Karpas-422 (cell line): ENCODE results near the gene RPS19BP1. TPM values are rescaled to one million over a fixed set of nuclear protein-coding genes. Genes with fewer than 3 reads are reported as not detected.

Source experiments
- DNase-seq: peaks from one replicate; pipeline ENCODE4 v3.0.0-alpha.2; 2015
- H2AFZ ChIP-seq: fragments of 200-600 bp; sonication (generic); 2 replicates; pipeline ENCODE4 v1.6.1; 2014; ENCODE audit warnings: antibody characterized with exemption, low read length, mixed read lengths
- H3K27ac ChIP-seq: fragments of 200-600 bp; sonication (generic); 2 replicates; pipeline ENCODE4 v1.5.1; 2014; ENCODE audit warnings: mild to moderate bottlenecking, low read length, moderate library complexity
- H3K27me3 ChIP-seq: fragments of 200-600 bp; sonication (generic); 2 replicates; pipeline ENCODE4 v1.6.1; 2014; ENCODE audit warnings: low read length, mixed read lengths
- H3K36me3 ChIP-seq: fragments of 200-600 bp; sonication (generic); 2 replicates; pipeline ENCODE4 v1.6.1; 2014; ENCODE audit warnings: low read length, mixed read lengths; ENCODE audit not compliant: insufficient read depth
- H3K4me1 ChIP-seq: fragments of 200-600 bp; sonication (generic); 2 replicates; pipeline ENCODE4 v1.6.1; 2014; ENCODE audit warnings: mild to moderate bottlenecking, low read length, mixed read lengths
- H3K4me2 ChIP-seq: fragments of 200-600 bp; sonication (generic); 2 replicates; pipeline ENCODE4 v1.6.1; 2014; ENCODE audit warnings: low read length, low read depth, mild to moderate bottlenecking; ENCODE audit not compliant: poor library complexity, severe bottlenecking
- H3K4me3 ChIP-seq: fragments of 200-600 bp; sonication (generic); 2 replicates; pipeline ENCODE4 v1.5.1; 2014; ENCODE audit warnings: mild to moderate bottlenecking, antibody characterized with exemption, low read length, mixed read lengths
- H3K79me2 ChIP-seq: fragments of 200-600 bp; sonication (generic); 2 replicates; pipeline ENCODE4 v1.6.1; 2014; ENCODE audit warnings: mild to moderate bottlenecking, low read length, mixed read lengths
- H3K9ac ChIP-seq: fragments of 200-600 bp; sonication (generic); 2 replicates; pipeline ENCODE4 v1.6.0; 2014; ENCODE audit warnings: low read length
- H3K9me2 ChIP-seq: fragments of 200-600 bp; sonication (generic), shearing (Covaris generic); replicated peaks from 2 replicates; pipeline ENCODE4 v1.6.0; 2014; ENCODE audit warnings: mild to moderate bottlenecking, low read length, moderate library complexity; ENCODE audit not compliant: insufficient read depth
- H3K9me3 ChIP-seq: fragments of 300-700, 200-600 bp; sonication (generic); 2 replicates; pipeline ENCODE4 v1.6.1; 2014; ENCODE audit warnings: low read length, mixed read lengths
- H4K20me1 ChIP-seq: fragments of 200-600 bp; sonication (generic); 2 replicates; pipeline ENCODE4 v1.6.1; 2014; ENCODE audit warnings: mild to moderate bottlenecking, antibody characterized with exemption, low read length, low read depth; ENCODE audit not compliant: insufficient read depth
- total RNA-seq: library from RNA; depleted of rRNA; stranded (reverse); fragments of >200 nt; shearing (Covaris generic); gene quantifications from 2 replicates; pipeline ENCODE4 v1.2.3, GENCODE V29; 2014; ENCODE audit warnings: low replicate concordance; rRNA removed

The RPS19BP1 gene
- total RNA-seq, 1 experiment from 2014 or later, result 91.1 TPM

DNA sequence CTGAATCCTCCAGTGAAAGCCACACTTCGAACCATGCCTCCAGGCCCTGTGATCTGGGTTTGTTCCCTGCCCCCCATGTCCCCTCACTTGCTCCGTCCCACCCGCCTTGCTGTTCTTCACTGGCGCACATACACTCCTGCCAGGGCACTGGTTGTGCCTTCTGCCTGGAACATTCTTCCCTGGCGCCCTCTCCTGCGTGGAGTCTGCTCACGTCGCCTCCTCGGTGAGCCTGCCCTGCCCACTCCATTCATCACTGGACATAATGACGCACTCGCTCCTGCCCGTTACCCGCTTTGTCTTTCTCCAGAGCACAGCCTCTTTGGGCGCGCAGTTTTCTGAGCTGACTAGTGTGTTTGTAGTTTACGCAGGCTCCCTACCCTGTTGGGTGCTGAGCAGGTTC, 51.5 kb downstream of the RPS19BP1 start:
- no peaks in the 10 kb centered on the region for H3K9me2 ChIP-seq
- H3K27ac ChIP-seq, result no peak overlapping the region
- H3K4me1 ChIP-seq, result peaks cover 3% of the 10 kb centered on the region
- peaks cover 76% of the 10 kb centered on the region for H4K20me1 ChIP-seq
- DNase-seq, result no peak
- H3K4me2 ChIP-seq, result no peak overlapping the region
- no peak overlapping the region for H3K4me3 ChIP-seq
- H3K79me2 ChIP-seq, result peaks cover 65% of the 10 kb centered on the region
- peaks cover 58% of the 10 kb centered on the region for H3K36me3 ChIP-seq
- H3K9me3 ChIP-seq, result no peaks in the 10 kb centered on the region
- H3K9ac ChIP-seq, result no peak overlapping the region
- H2AFZ ChIP-seq, result no peak overlapping the region
- no peaks in the 10 kb centered on the region for H3K27me3 ChIP-seq

DNA sequence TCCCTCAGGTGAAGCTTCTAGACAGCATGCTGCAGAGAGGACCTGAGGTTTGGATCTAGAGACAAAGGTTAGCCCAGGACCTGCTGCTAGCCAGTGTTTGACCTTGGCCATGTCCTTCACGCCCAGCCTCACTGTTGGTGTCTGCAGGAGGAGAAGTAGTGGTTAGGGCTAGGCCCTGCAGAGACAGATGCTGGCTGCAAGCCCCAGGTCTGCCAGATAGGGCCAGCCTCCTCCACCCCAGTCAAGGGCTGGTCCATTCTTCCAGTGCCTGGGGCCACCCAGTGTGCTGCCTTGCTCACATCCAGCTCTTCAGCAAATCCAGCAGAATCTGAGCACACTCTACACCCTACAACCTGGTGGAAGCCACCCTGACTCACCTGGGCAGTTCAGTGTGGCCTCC, 52.0 kb downstream of the RPS19BP1 start:
- no peak overlapping the region for H2AFZ ChIP-seq
- H3K36me3 ChIP-seq, result peaks cover 63% of the 10 kb centered on the region
- DNase-seq, result no peak
- peaks cover 8% of the 10 kb centered on the region for H3K4me1 ChIP-seq
- no peak overlapping the region for H3K4me2 ChIP-seq
- no peak overlapping the region for H3K9ac ChIP-seq
- peaks cover 77% of the 10 kb centered on the region for H4K20me1 ChIP-seq
- H3K79me2 ChIP-seq, result peaks cover 67% of the 10 kb centered on the region
- no peak overlapping the region for H3K4me3 ChIP-seq
- no peaks in the 10 kb centered on the region for H3K9me3 ChIP-seq
- no peaks in the 10 kb centered on the region for H3K9me2 ChIP-seq
- H3K27ac ChIP-seq, result no peak overlapping the region
- no peaks in the 10 kb centered on the region for H3K27me3 ChIP-seq

DNA sequence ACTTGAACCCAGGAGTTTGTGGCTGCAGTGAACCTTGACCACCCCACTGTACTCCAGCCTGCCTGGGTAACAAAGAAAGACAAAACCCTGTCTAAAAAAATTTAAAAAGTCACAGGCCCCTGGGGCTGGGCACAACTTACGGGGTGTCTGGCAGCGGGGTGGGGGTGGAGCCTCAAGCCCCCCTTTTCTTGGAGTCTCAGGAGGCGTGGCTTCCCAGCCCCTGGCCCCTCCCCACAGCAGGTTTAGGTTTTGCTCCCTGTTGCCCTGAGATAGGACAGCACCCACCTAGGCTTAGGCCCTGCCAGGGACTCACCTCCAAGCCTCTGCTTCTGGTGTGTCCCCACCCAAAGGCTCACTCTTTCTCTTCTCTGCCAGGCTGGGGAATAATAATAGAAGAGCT, 53.3 kb downstream of the RPS19BP1 start:
- H3K27ac ChIP-seq, result no peak overlapping the region
- DNase-seq, result no peak
- peaks cover 65% of the 10 kb centered on the region for H3K36me3 ChIP-seq
- no peak overlapping the region for H3K4me2 ChIP-seq
- H2AFZ ChIP-seq, result no peak overlapping the region
- H3K9ac ChIP-seq, result no peak overlapping the region
- H3K9me2 ChIP-seq, result no peaks in the 10 kb centered on the region
- no peaks in the 10 kb centered on the region for H3K27me3 ChIP-seq
- H3K79me2 ChIP-seq, result peaks cover 80% of the 10 kb centered on the region
- no peaks in the 10 kb centered on the region for H3K9me3 ChIP-seq
- no peak overlapping the region for H3K4me3 ChIP-seq
- H4K20me1 ChIP-seq, result peaks cover 82% of the 10 kb centered on the region
- peaks cover 21% of the 10 kb centered on the region for H3K4me1 ChIP-seq

Other genes starting within 250 kb of the RPS19BP1 start
- 1,770 and 3,552 TPM in 2 replicates for gene RPL3, start 213.1 kb downstream of the RPS19BP1 start, total RNA-seq
- gene SYNGR1, start 182.8 kb downstream of the RPS19BP1 start, total RNA-seq, result 37.2 and 47.7 TPM in 2 replicates
- gene TAB1, start 133.0 kb downstream of the RPS19BP1 start, total RNA-seq, result 11.0 and 15.9 TPM in 2 replicates
- gene MGAT3, start 75.7 kb downstream of the RPS19BP1 start, total RNA-seq, result 34.8 and 52.7 TPM in 2 replicates
- gene MIEF1, start 30.5 kb downstream of the RPS19BP1 start, total RNA-seq, result 23.2 and 25.0 TPM in 2 replicates
- 543 and 666 TPM in 2 replicates for gene ATF4, start 12.2 kb downstream of the RPS19BP1 start, total RNA-seq
- gene CACNA1I, start 38.0 kb upstream of the RPS19BP1 start, total RNA-seq, result not detected in 2 replicates